ENCODE measurements around the gene CPHXL2.

DNA sequence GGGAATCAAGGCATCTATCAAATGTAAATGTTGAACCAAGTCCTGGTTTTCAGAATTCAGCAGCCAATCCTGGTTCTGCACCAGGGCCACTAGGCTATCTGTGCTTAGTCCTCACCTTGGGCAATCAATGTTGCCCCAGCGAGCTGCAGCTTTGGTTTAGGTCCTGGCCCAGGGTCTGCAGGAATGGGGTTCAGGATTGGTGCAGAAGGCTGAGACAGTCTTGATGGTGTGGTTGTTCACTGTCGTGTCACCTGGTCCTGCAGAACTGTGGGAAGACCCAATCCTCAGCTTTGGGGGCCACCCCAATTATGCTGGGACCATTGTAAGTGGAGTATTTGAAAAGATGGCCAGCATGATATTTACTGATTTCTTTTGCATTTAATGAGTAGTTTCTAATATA is 18.6 kb downstream of the CPHXL2 start:
- TF ChIP-seq, protein P1, sequence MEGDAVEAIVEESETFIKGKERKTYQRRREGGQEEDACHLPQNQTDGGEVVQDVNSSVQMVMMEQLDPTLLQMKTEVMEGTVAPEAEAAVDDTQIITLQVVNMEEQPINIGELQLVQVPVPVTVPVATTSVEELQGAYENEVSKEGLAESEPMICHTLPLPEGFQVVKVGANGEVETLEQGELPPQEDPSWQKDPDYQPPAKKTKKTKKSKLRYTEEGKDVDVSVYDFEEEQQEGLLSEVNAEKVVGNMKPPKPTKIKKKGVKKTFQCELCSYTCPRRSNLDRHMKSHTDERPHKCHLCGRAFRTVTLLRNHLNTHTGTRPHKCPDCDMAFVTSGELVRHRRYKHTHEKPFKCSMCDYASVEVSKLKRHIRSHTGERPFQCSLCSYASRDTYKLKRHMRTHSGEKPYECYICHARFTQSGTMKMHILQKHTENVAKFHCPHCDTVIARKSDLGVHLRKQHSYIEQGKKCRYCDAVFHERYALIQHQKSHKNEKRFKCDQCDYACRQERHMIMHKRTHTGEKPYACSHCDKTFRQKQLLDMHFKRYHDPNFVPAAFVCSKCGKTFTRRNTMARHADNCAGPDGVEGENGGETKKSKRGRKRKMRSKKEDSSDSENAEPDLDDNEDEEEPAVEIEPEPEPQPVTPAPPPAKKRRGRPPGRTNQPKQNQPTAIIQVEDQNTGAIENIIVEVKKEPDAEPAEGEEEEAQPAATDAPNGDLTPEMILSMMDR (IDR thresholded peaks at IDR 0.05 in 4 of 5, conservative IDR thresholded peaks at IDR 0.05 in 1 of 5) = no peak
- TF ChIP-seq POLR2A (IDR thresholded peaks at IDR 0.05) = no peak

Measured in gastrocnemius medialis (tissue), 4 donors.